ENCODE results near the gene SCUBE1. TPM values are rescaled to one million over a fixed set of nuclear protein-coding genes. Genes with fewer than 3 reads are reported as not detected.

The SCUBE1 gene
- total and polyA plus RNA-seq, 2 experiments from 2014 or later = 2.1 to 2.2 TPM

DNA sequence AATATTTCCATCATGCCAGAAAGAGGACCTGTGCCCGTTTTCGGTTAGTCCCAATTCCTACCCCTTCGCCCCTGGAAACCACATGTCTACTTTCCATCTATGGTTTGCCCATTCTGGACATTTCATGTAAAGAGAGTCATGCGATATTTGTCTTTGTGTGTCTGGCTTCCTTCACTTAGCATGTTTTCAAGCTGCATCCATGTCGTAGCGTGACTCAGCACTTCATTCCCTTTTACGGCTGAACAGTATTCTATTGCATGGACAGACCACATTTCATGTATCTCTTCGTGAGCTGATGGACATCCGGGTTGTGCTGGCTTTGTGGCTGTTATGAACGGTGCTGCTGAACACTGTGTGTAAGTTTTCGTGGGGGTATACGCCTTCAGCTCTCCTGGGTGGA, 43.4 kb downstream of the SCUBE1 start:
- 96% methylated on average over 12 of the region's 12 CpGs for WGBS (ENCODE audit: low lambda C conversion rate, missing lambda C conversion rate)
- Histone ChIP-seq H3K79me2 (no peaks in the 10 kb centered on the region), H3K9me3 (ENCODE audit: low read depth) (no peaks in the 10 kb centered on the region), H3K9me2 (replicated peaks; ENCODE audit: insufficient read depth) (no peaks in the 10 kb centered on the region), H3K36me3 (replicated peaks; ENCODE audit: insufficient read depth, low read depth) (no peaks in the 10 kb centered on the region), H3K27ac (no peak overlapping the region), H2AFZ (no peak overlapping the region), H3K4me1 (ENCODE audit: insufficient read depth) (peaks cover 36% of the 10 kb centered on the region), H4K20me1 (ENCODE audit: insufficient read depth, poor library complexity, severe bottlenecking) (no peaks in the 10 kb centered on the region), H3K4me3 (no peak overlapping the region), H3K4me2 (no peak overlapping the region), H3K27me3 (no peaks in the 10 kb centered on the region)
- TF ChIP-seq, protein P1, sequence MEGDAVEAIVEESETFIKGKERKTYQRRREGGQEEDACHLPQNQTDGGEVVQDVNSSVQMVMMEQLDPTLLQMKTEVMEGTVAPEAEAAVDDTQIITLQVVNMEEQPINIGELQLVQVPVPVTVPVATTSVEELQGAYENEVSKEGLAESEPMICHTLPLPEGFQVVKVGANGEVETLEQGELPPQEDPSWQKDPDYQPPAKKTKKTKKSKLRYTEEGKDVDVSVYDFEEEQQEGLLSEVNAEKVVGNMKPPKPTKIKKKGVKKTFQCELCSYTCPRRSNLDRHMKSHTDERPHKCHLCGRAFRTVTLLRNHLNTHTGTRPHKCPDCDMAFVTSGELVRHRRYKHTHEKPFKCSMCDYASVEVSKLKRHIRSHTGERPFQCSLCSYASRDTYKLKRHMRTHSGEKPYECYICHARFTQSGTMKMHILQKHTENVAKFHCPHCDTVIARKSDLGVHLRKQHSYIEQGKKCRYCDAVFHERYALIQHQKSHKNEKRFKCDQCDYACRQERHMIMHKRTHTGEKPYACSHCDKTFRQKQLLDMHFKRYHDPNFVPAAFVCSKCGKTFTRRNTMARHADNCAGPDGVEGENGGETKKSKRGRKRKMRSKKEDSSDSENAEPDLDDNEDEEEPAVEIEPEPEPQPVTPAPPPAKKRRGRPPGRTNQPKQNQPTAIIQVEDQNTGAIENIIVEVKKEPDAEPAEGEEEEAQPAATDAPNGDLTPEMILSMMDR (IDR thresholded peaks at IDR 0.05; ENCODE audit: poor library complexity) = no peak
- TF ChIP-seq EZH2phosphoT487 (IDR thresholded peaks at IDR 0.05; ENCODE audit: low read depth, severe bottlenecking, unreplicated experiment) = no peak
- no peak for TF ChIP-seq EZH2 (IDR thresholded peaks at IDR 0.05; ENCODE audit: borderline replicate concordance)
- no peak for DNase-seq (ENCODE audit: low spot score)

DNA sequence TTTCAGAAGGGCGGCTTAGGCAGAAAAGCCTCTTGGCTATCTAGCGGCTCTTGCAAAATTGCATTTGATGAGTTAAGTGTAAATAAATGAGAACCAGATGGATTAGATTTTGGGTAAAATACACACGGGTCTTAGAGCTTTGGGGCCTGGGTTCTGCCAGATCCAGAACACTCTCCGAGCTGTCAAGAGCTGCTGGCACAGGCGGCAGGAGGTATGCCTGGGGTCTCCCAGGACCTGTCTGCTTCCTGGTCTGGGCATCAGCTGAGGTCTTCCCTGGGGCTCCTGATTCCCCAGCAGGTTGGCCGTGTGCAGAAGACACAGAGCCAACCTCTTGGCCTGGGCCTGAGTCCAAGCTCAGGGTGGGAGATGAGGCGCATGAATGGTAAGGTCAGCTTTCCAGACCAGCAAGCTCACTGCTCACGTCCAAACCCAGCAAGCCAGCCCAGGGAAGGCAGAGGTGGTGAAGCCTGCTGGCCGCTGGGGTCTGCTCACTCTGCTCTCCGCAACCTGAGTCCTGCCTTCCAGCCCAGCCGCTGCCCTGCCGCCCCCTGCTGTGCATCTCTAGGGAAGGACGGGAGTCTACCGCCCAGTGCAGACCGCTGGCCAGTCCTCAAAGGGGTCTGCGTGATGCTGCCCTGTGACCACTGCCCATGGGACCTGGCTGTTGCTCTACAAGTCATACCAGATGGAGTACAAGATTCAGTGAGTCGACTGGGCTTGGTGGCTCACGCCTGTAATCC, 44.9 kb downstream of the SCUBE1 start:
- H3K36me3 ChIP-seq (replicated peaks; ENCODE audit: insufficient read depth, low read depth) = no peaks in the 10 kb centered on the region
- H3K9me2 ChIP-seq (replicated peaks; ENCODE audit: insufficient read depth) = no peaks in the 10 kb centered on the region
- no peak overlapping the region for H3K4me3 ChIP-seq
- DNase-seq (ENCODE audit: low spot score) = peak; percentile 45
- no peaks in the 10 kb centered on the region for H4K20me1 ChIP-seq (ENCODE audit: insufficient read depth, poor library complexity, severe bottlenecking)
- H3K4me2 ChIP-seq = peak overlapping the region; percentile 47
- H3K4me1 ChIP-seq (ENCODE audit: insufficient read depth) = peaks cover 48% of the 10 kb centered on the region
- peak; percentile 33 for TF ChIP-seq EZH2phosphoT487 (IDR thresholded peaks at IDR 0.05; ENCODE audit: low read depth, severe bottlenecking, unreplicated experiment)
- no peak for TF ChIP-seq EZH2 (IDR thresholded peaks at IDR 0.05; ENCODE audit: borderline replicate concordance)
- H3K27me3 ChIP-seq = no peaks in the 10 kb centered on the region
- H3K79me2 ChIP-seq = no peaks in the 10 kb centered on the region
- 69% methylated on average over 18 of the region's 18 CpGs for WGBS (ENCODE audit: low lambda C conversion rate, missing lambda C conversion rate)
- no peak overlapping the region for H2AFZ ChIP-seq
- H3K27ac ChIP-seq = peak overlapping the region; percentile 50
- no peaks in the 10 kb centered on the region for H3K9me3 ChIP-seq (ENCODE audit: low read depth)

DNA sequence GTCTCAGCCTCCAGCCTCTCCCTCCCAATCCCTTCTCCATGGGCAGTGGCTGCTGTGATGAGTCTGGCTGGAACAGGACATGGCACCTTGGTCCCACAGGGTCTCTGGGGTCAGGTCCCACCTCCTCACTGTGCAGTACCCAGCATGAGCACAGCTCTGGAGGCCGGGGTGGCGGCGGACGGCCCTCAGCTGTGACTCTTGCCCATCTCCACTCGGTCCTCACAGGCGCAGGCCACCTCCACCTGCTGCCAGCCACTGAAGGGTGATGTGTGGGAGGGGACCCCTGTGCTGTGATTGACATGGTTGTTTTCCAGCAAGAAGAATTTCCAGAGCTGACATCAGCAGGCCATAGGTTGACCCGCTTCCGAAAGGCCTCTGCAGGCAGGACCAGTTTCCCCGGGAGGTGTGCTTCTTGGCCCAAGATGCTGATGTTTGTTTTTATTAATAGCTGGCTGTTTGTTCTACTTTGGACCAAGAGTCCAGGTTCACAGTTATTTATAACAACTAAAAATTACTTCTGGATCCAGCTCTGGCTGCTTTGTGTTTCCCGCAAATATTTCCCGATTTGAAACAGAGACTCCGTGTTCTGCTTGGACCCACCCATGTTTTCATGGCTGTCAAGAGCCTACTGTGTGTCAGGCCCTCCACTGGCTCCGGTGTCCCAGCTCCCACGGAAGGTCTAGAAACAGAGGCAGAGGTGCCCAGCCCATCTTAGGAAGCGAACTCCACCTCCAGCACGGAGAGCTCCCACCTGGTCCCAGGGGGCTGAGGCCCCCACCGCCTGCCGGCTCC, 45.7 kb downstream of the SCUBE1 start:
- H3K36me3 ChIP-seq (replicated peaks; ENCODE audit: insufficient read depth, low read depth) = no peaks in the 10 kb centered on the region
- no peaks in the 10 kb centered on the region for H3K9me2 ChIP-seq (replicated peaks; ENCODE audit: insufficient read depth)
- H3K27me3 ChIP-seq = no peaks in the 10 kb centered on the region
- 67% methylated on average over 18 of the region's 18 CpGs for WGBS (ENCODE audit: low lambda C conversion rate, missing lambda C conversion rate)
- no peaks in the 10 kb centered on the region for H3K9me3 ChIP-seq (ENCODE audit: low read depth)
- no peak overlapping the region for H3K4me3 ChIP-seq
- H3K27ac ChIP-seq = peak overlapping the region; percentile 50
- H3K79me2 ChIP-seq = no peaks in the 10 kb centered on the region
- H2AFZ ChIP-seq = no peak overlapping the region
- H3K4me1 ChIP-seq (ENCODE audit: insufficient read depth) = peaks cover 56% of the 10 kb centered on the region
- DNase-seq (ENCODE audit: low spot score) = no peak
- no peaks in the 10 kb centered on the region for H4K20me1 ChIP-seq (ENCODE audit: insufficient read depth, poor library complexity, severe bottlenecking)
- peak overlapping the region; percentile 47 for H3K4me2 ChIP-seq
- TF ChIP-seq EZH2phosphoT487 (IDR thresholded peaks at IDR 0.05; ENCODE audit: low read depth, severe bottlenecking, unreplicated experiment) = no peak
- TF ChIP-seq, protein P1 (IDR thresholded peaks at IDR 0.05; ENCODE audit: poor library complexity) = no peak
- no peak for TF ChIP-seq EZH2 (IDR thresholded peaks at IDR 0.05; ENCODE audit: borderline replicate concordance)
